ENCODE results near the gene CAVIN4.

CAVIN4 gene

GRCh38 chr9:100577776-100578448, at the start of gene CAVIN4:
Gene CAVIN4, plus strand, starts transcription at chr9:100578079. Its CDS starts 65 bp downstream, at chr9:100578144.
- DNase-seq = no peak

GRCh38 chr9:100534401-100534800, 43.5 kb upstream of the CAVIN4 start:
- no peak for DNase-seq

- no peak for DNase-seq
Observed at GRCh38 chr9:100540327-100540726, 37.6 kb upstream of the CAVIN4 start.

GRCh38 chr9:100549048-100549447, 28.8 kb upstream of the CAVIN4 start:
- DNase-seq = no peak

GRCh38 chr9:100554935-100555401, 22.9 kb upstream of the CAVIN4 start:
- DNase-seq = no peak

GRCh38 chr9:100555471-100555870, 22.4 kb upstream of the CAVIN4 start:
- DNase-seq = no peak

GRCh38 chr9:100557053-100557452, 20.8 kb upstream of the CAVIN4 start:
- DNase-seq = no peak

GRCh38 chr9:100561256-100561655, 16.6 kb upstream of the CAVIN4 start:
- DNase-seq = no peak

- DNase-seq = no peak
Observed at GRCh38 chr9:100567856-100568255, 10.0 kb upstream of the CAVIN4 start.

GRCh38 chr9:100573655-100574260, 4.1 kb upstream of the CAVIN4 start:
- DNase-seq = no peak

GRCh38 chr9:100575006-100575405, 2.9 kb upstream of the CAVIN4 start:
- no peak for DNase-seq

GRCh38 chr9:100575765-100576386, 2.0 kb upstream of the CAVIN4 start:
- no peak for DNase-seq

- DNase-seq = no peak
Observed at GRCh38 chr9:100578610-100579009, 731 bp downstream of the CAVIN4 start.

- DNase-seq = no peak
Observed at GRCh38 chr9:100579665-100580064, 1.8 kb downstream of the CAVIN4 start.

GRCh38 chr9:100580257-100580656, 2.4 kb downstream of the CAVIN4 start:
- no peak for DNase-seq

GRCh38 chr9:100581081-100581480, 3.2 kb downstream of the CAVIN4 start:
- DNase-seq = no peak

GRCh38 chr9:100581661-100582060, 3.8 kb downstream of the CAVIN4 start:
- DNase-seq = no peak

GRCh38 chr9:100583014-100583802, 5.3 kb downstream of the CAVIN4 start:
- no peak for DNase-seq

- DNase-seq = no peak
Observed at GRCh38 chr9:100584951-100585350, 7.1 kb downstream of the CAVIN4 start.

- no peak for DNase-seq
Observed at GRCh38 chr9:100586093-100586492, 8.2 kb downstream of the CAVIN4 start.

GRCh38 chr9:100587375-100587774, 9.5 kb downstream of the CAVIN4 start:
- DNase-seq = no peak

- DNase-seq = no peak
Observed at GRCh38 chr9:100589582-100589981, 11.7 kb downstream of the CAVIN4 start.

GRCh38 chr9:100590481-100590880, 12.6 kb downstream of the CAVIN4 start:
- DNase-seq = no peak
